BE2C (cell line): ENCODE results near the gene RGL4.

Experiments used
- DNase-seq: peaks from one replicate; pipeline ENCODE4 v3.0.0-alpha.2; 2020
- H3K27me3 ChIP-seq: fragments of 250-450 bp; sonication (Bioruptor Pico); 2 replicates; pipeline ENCODE4 v1.5.1; 2020; ENCODE audit warnings: mild to moderate bottlenecking
- H3K36me3 ChIP-seq: fragments of 250-450 bp; sonication (Bioruptor Pico); 2 replicates; pipeline ENCODE4 v1.5.1; 2020; ENCODE audit warnings: mild to moderate bottlenecking
- H3K4me1 ChIP-seq: fragments of 250-450 bp; sonication (Bioruptor Pico); 2 replicates; pipeline ENCODE4 v1.5.1; 2020
- H3K4me3 ChIP-seq: 2 replicates; pipeline ENCODE4 v1.5.1; 2011; ENCODE audit warnings: low read depth, low read length
- H3K9me3 ChIP-seq: fragments of 250-450 bp; sonication (Bioruptor Pico); 2 replicates; pipeline ENCODE4 v1.5.1; 2020
- TF ChIP-seq, protein P1 (sequence below): IDR thresholded peaks from 2 replicates; pipeline ENCODE4 v1.5.1; 2012; ENCODE audit warnings: mild to moderate bottlenecking, low read depth, low read length

RGL4 gene

DNA sequence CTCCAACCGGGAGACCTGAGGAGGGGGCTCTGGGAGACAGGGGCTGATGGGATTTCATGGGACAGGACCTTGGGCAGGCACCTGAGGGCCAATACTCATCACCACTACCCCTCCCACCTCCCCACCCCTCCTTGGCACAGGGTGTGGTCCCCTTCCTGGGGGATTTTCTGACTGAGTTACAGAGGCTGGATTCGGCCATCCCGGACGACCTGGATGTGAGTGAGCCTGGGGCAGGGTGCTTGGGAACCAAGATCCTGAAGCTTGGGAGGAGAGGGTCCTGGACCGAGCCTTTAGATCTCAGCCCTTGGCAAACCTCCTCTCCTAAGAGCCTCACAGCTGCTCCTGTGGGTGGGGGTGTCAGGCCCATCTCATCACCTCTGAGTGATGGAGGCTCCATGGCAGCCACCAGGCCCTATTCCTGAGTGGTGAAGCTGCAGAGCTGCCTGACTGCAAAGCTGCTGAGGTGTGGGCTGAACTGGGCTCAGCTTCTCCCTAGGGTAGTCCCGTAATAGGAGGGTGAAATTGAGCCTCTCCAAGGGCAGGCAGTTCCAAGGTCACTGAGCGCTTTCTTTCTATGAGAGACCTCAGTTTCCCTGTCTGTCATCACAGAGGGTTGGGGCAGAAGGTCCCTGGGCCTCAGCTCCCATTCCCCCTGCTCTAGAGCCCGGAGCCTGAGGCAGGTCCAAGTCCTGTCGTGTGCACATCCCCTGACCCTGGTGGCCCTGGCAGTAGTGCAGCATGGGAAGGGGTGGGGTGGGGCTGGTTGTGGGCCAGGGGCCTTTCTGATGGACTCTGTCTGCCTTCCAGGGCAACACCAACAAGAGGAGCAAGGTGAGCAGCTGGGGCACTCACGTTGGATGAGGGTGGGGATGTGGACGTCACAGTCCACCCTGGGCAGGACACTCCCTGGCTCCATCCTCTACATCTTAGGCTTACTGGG, 6.5 kb downstream of the RGL4 start:
- no peak overlapping the region for H3K4me3 ChIP-seq
- H3K27me3 ChIP-seq, result no peaks in the 10 kb centered on the region
- H3K4me1 ChIP-seq, result no peaks in the 10 kb centered on the region
- no peaks in the 10 kb centered on the region for H3K9me3 ChIP-seq
- peaks cover 46% of the 10 kb centered on the region for H3K36me3 ChIP-seq
- no peak for DNase-seq
- TF ChIP-seq, protein P1, sequence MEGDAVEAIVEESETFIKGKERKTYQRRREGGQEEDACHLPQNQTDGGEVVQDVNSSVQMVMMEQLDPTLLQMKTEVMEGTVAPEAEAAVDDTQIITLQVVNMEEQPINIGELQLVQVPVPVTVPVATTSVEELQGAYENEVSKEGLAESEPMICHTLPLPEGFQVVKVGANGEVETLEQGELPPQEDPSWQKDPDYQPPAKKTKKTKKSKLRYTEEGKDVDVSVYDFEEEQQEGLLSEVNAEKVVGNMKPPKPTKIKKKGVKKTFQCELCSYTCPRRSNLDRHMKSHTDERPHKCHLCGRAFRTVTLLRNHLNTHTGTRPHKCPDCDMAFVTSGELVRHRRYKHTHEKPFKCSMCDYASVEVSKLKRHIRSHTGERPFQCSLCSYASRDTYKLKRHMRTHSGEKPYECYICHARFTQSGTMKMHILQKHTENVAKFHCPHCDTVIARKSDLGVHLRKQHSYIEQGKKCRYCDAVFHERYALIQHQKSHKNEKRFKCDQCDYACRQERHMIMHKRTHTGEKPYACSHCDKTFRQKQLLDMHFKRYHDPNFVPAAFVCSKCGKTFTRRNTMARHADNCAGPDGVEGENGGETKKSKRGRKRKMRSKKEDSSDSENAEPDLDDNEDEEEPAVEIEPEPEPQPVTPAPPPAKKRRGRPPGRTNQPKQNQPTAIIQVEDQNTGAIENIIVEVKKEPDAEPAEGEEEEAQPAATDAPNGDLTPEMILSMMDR, result no peak

DNA sequence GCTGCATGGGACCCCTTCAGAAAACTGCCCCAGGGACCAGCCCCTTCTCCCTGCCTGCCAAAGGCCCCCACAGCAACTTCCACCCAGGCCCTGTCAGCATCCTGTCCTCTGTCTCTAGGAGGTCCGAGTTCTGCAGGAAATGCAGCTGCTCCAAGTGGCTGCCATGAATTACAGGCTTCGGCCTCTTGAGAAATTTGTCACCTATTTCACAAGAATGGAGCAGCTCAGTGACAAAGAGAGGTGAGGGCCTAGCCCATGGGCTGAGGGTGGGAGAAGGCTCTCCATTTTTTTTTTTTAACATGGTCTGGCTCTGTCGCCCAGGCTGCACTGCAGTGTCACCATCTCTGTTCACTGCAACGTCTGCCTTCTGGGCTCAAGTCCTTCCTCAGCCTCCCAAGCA, 7.3 kb downstream of the RGL4 start:
- Histone ChIP-seq H3K4me1 (no peaks in the 10 kb centered on the region), H3K4me3 (no peak overlapping the region), H3K27me3 (no peaks in the 10 kb centered on the region), H3K9me3 (no peaks in the 10 kb centered on the region), H3K36me3 (peaks cover 41% of the 10 kb centered on the region)
- DNase-seq, result no peak
- TF ChIP-seq, protein P1, result no peak

DNA sequence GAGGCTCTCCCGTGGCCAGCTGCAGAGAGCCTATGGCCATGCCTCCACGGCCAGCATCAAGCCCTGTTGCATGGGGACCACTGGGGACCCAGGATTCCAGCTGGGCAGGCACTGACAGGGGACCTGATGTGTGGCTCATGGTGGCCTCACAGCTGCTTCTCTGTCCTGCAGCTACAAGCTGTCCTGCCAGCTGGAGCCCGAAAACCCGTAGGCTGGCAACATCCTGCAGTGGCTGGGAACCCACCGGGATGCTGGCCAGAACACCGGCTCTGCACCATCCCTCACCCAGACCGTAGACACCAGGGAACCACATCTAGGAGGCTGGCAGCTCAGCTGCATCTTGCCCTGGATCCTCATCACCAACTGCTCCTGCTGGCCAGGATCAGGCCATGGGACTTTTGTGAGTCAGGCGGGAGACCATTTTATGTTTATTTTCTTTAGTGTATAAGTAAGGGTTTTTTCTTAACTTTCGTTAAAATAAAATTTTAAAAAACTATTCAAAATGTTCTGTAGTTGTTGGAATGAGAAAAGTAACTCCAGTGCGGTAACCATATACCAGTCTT, 7.9 kb downstream of the RGL4 start:
- Histone ChIP-seq H3K4me3 (no peak overlapping the region), H3K36me3 (peaks cover 41% of the 10 kb centered on the region), H3K9me3 (no peaks in the 10 kb centered on the region), H3K27me3 (no peaks in the 10 kb centered on the region), H3K4me1 (no peaks in the 10 kb centered on the region)
- TF ChIP-seq, protein P1, result no peak
- DNase-seq, result no peak

DNA sequence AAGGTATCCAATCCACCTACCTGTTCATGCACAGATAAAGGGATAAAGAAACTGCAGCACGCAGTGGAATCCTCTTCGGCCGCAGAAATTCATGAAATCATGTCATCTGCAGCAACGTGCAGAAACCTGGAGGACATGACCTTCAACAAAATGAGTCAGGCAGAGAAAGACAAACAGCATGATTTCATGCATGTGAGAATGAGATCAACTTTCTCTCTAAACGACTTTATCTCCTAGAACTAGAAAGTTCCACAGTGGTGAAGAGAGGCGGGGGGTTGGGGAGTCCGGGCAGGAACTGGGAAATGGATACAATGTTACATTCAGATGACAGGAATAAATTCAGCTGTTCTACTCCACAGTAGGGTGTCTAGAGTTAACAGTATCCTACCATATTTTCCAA, 9.9 kb downstream of the RGL4 start:
- peaks cover 46% of the 10 kb centered on the region for H3K36me3 ChIP-seq
- no peak for DNase-seq

DNA sequence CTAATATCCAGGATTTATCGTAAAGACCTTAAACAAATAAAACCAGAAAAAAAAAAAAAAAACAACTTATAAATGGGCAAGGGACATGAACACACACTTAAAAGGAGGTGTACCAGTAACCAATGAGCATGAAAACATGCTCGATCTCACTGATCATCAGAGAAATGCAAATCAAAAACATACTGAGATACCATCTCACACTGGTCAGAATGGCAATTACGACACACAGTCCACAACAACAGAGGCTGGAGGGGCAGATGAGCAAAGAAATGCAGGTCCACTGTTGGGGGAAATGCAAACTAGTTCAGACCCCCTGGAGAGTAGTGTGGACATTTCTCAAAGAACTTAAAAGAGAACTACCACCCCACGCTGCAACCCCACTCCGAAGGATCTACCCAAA, 13.2 kb downstream of the RGL4 start:
- TF ChIP-seq, protein P1, result no peak
- H3K36me3 ChIP-seq, result peaks cover 72% of the 10 kb centered on the region
- H3K4me3 ChIP-seq, result no peak overlapping the region
- no peak for DNase-seq
- no peaks in the 10 kb centered on the region for H3K9me3 ChIP-seq
- H3K4me1 ChIP-seq, result no peaks in the 10 kb centered on the region
- no peaks in the 10 kb centered on the region for H3K27me3 ChIP-seq

More for the DNA sequence above, 9.9 kb downstream of the RGL4 start:
- no peaks in the 10 kb centered on the region for H3K4me1 ChIP-seq
- TF ChIP-seq, protein P1, result no peak
- no peaks in the 10 kb centered on the region for H3K27me3 ChIP-seq
- no peaks in the 10 kb centered on the region for H3K9me3 ChIP-seq
- H3K4me3 ChIP-seq, result no peak overlapping the region

DNA sequence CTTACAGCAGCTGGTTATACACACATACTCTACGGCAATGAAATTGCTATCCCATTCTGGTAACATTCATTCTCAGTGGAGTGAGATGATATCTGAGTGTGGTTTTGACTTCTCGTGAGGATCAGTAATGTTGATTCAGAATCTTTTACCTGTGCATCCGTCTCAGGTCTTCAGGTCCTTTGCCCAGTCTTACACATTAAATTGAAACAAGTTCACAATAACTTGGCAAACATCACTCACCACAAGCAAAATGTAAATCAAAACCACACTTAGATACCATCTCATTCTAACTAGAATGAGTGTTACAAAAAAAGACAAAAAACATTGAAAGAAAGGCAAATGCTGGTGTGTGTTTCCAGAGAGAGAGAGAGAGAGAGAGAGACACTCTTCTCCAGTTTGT, 14.0 kb downstream of the RGL4 start:
- H3K27me3 ChIP-seq, result no peaks in the 10 kb centered on the region
- H3K36me3 ChIP-seq, result peaks cover 80% of the 10 kb centered on the region
- DNase-seq, result no peak
- no peaks in the 10 kb centered on the region for H3K9me3 ChIP-seq
- no peak overlapping the region for H3K4me3 ChIP-seq
- no peaks in the 10 kb centered on the region for H3K4me1 ChIP-seq
- TF ChIP-seq, protein P1, result no peak
